Mesenchymal stem cell (in vitro differentiated cells and primary cell): ENCODE data around the gene STAT1.

Source experiments
- DNase-seq: peaks from one replicate; pipeline ENCODE4 v3.0.0-alpha.2; 2013
- H2AFZ ChIP-seq: one replicate; pipeline ENCODE4 v1.6.1; 2013; ENCODE audit warnings: low read depth, mild to moderate bottlenecking, control low read depth, inconsistent platforms, low read length, moderate library complexity
- H2AK5ac ChIP-seq: 2 replicates; pipeline ENCODE4 v1.6.1; 2013; ENCODE audit warnings: low read length, moderate library complexity, mild to moderate bottlenecking, inconsistent platforms; ENCODE audit not compliant: severe bottlenecking
- H2BK120ac ChIP-seq: one replicate; pipeline ENCODE4 v1.6.1; 2013; ENCODE audit warnings: low read depth, mild to moderate bottlenecking, inconsistent platforms, low read length, moderate library complexity
- H2BK12ac ChIP-seq, 2 experiments: one replicate each; pipeline ENCODE4 v1.6.1; 2013; ENCODE audit warnings: inconsistent platforms in 2 of 2, low read length in 2 of 2, mild to moderate bottlenecking in 2 of 2, moderate library complexity in 2 of 2, control low read depth in 1 of 2
- H2BK15ac ChIP-seq: one replicate; pipeline ENCODE4 v1.6.1; 2013; ENCODE audit warnings: mild to moderate bottlenecking, low read depth, inconsistent platforms; ENCODE audit not compliant: poor library complexity, severe bottlenecking
- H2BK5ac ChIP-seq: 2 replicates; pipeline ENCODE4 v1.6.1; 2013; ENCODE audit warnings: low read depth, mild to moderate bottlenecking, low read length, control low read depth, inconsistent platforms; ENCODE audit not compliant: poor library complexity, severe bottlenecking
- H3K14ac ChIP-seq, 2 experiments: one replicate each; pipeline ENCODE4 v1.6.1; 2013; ENCODE audit warnings: inconsistent platforms in 2 of 2, low read length in 2 of 2, control low read depth in 1 of 2, mild to moderate bottlenecking in 1 of 2, moderate library complexity in 1 of 2
- H3K18ac ChIP-seq, 2 experiments: one replicate each; pipeline ENCODE4 v1.6.1; 2013; ENCODE audit warnings: inconsistent platforms in 2 of 2, low read length in 2 of 2, control low read depth in 1 of 2, low read depth in 1 of 2, mild to moderate bottlenecking in 1 of 2
- H3K23ac ChIP-seq, 2 experiments: one replicate each; pipeline ENCODE4 v1.6.1; 2013; ENCODE audit warnings: inconsistent platforms in 2 of 2, low read length in 2 of 2, mild to moderate bottlenecking in 2 of 2, moderate library complexity in 2 of 2, control low read depth in 1 of 2
- H3K27ac ChIP-seq: 2 replicates; pipeline ENCODE4 v1.5.1; 2013; ENCODE audit warnings: mild to moderate bottlenecking, moderate library complexity, low read length, control low read depth, inconsistent platforms; ENCODE audit not compliant: poor library complexity, severe bottlenecking
- H3K27me3 ChIP-seq, 2 experiments: 2 replicates each; pipeline versions ENCODE4 v1.6.1 to v1.7.0; 2013; ENCODE audit warnings: low read length in 2 of 2, mild to moderate bottlenecking in 2 of 2, moderate library complexity in 2 of 2, control low read depth in 1 of 2, inconsistent platforms in 1 of 2; ENCODE audit not compliant: control insufficient read depth in 1 of 2, insufficient read depth in 1 of 2
- H3K36me3 ChIP-seq, 2 experiments: 2 replicates each; pipeline versions ENCODE4 v1.6.1 to v1.7.0; 2013; ENCODE audit warnings: low read length in 2 of 2, control low read depth in 1 of 2, inconsistent platforms in 1 of 2, low read depth in 1 of 2, mild to moderate bottlenecking in 1 of 2; ENCODE audit not compliant: insufficient read depth in 2 of 2, control insufficient read depth in 1 of 2
- H3K4ac ChIP-seq, 2 experiments: one replicate each; pipeline ENCODE4 v1.6.1; 2013; ENCODE audit warnings: inconsistent platforms in 2 of 2, low read length in 2 of 2, mild to moderate bottlenecking in 2 of 2, moderate library complexity in 2 of 2, control low read depth in 1 of 2, low read depth in 1 of 2
- H3K4me1 ChIP-seq: 2 replicates; pipeline ENCODE4 v1.6.1; 2013; ENCODE audit warnings: low read depth, low read length, control low read depth; ENCODE audit not compliant: control insufficient read depth, insufficient read depth
- H3K4me2 ChIP-seq: 2 replicates; pipeline ENCODE4 v1.6.1; 2013; ENCODE audit warnings: low read length, mild to moderate bottlenecking, inconsistent platforms; ENCODE audit not compliant: poor library complexity, severe bottlenecking
- H3K4me3 ChIP-seq, 2 experiments: 2 replicates each; pipeline versions ENCODE4 v1.5.1 to v1.7.0; 2013; ENCODE audit warnings: low read length in 2 of 2, mild to moderate bottlenecking in 2 of 2, control low read depth in 1 of 2, low read depth in 1 of 2; ENCODE audit not compliant: insufficient read depth in 1 of 2
- H3K79me1 ChIP-seq: replicated peaks from 2 replicates; pipeline ENCODE4 v1.6.1; 2013; ENCODE audit warnings: mild to moderate bottlenecking, control low read depth, low read length, inconsistent platforms; ENCODE audit not compliant: poor library complexity, severe bottlenecking
- H3K9ac ChIP-seq: 2 replicates; pipeline ENCODE4 v1.7.0; 2013; ENCODE audit warnings: mild to moderate bottlenecking, low read length, moderate library complexity
- H3K9me3 ChIP-seq: 2 replicates; pipeline ENCODE4 v1.7.0; 2013; ENCODE audit warnings: mild to moderate bottlenecking, low read length; ENCODE audit not compliant: control insufficient read depth
- H4K8ac ChIP-seq: one replicate; pipeline ENCODE4 v1.6.1; 2013; ENCODE audit warnings: inconsistent platforms, mild to moderate bottlenecking, low read length, moderate library complexity
- H4K91ac ChIP-seq: one replicate; pipeline ENCODE4 v1.6.1; 2013; ENCODE audit warnings: mild to moderate bottlenecking, low read length, inconsistent platforms
- WGBS: methylation state at CpG from one replicate; pipeline ENCODE4 v1.1.7; 2013; ENCODE audit warnings: mixed read lengths; 5-methylcytosine and 5-hydroxymethylcytosine counted together

The STAT1 gene

DNA sequence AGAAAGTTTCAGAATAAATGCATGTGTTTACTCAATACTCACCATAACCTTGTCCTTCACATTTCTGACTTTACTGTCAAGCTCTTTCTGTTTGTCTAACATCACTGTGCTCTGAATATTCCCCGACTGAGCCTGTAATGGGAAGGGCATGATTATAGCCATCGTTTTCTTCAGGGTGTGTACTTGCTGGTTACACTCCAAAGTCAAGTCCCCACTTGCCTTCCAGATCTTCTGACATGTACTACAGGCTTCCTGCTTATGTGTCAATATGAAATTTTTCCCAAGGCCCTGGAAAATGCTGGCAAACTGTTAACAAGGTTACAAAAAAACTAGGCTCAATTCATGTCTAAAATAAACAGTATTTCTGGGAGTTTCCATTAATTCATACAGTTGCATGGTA lies 12.9 kb downstream of the STAT1 start:
- no peak overlapping the region for H3K4me3 ChIP-seq
- H4K91ac ChIP-seq = no peak overlapping the region
- H3K23ac ChIP-seq = no peak overlapping the region
- H3K14ac ChIP-seq = no peak overlapping the region
- H2AK5ac ChIP-seq = no peak overlapping the region
- no peak overlapping the region for H2BK120ac ChIP-seq
- no peak overlapping the region for H3K18ac ChIP-seq
- no peak overlapping the region for H2BK5ac ChIP-seq
- no peak overlapping the region for H3K4me2 ChIP-seq
- no peak overlapping the region for H2AFZ ChIP-seq
- H3K27me3 ChIP-seq = no peaks in the 10 kb centered on the region
- DNase-seq = no peak
- H4K8ac ChIP-seq = no peak overlapping the region
- H3K9me3 ChIP-seq = no peaks in the 10 kb centered on the region
- peak overlapping the region; percentile 39 for H3K9ac ChIP-seq
- H3K27ac ChIP-seq = no peak overlapping the region
- peaks cover 25% of the 10 kb centered on the region for H3K79me1 ChIP-seq
- peaks cover 42 to 100% of the 10 kb centered on the region in 2 experiments for H3K36me3 ChIP-seq
- no peaks in the 10 kb centered on the region for H3K4me1 ChIP-seq
- no peak overlapping the region for H2BK12ac ChIP-seq
- WGBS = 86% methylated on average over 2 of the region's 2 CpGs
- H3K4ac ChIP-seq = no peak overlapping the region
- no peak overlapping the region for H2BK15ac ChIP-seq

DNA sequence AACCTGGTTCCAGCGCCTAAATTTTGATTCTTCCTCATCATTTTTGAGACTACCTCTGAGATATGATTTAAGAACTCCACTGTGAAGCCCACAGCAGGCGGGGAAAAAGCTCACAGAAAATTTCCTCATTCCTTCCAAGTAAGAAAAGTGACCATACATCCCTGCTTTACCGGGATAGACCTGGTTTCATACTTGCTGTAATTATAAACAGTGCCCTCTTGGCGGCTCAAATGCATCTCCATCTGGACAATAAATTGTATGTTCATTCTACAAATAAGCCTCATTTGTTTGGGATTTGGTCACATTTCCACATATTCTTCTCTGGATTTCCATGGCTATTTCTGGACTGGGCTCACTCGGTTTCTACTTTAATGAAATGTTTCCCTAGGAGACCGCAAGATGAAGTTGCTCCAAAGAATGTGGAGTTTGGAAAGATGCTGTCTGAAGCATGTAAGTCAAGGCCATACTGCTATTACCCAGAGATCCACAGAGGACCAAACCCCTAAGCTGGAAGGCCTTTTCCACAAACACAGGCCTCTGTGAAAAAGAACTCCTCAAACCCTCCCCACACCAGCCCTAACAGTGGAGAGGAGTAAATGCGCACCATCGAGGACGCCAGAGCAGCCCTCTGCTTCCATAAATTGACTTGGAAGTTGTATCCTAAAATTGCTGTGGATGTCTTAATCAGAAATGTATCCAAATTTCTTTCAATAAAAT lies 13.9 kb downstream of the STAT1 start:
- no peak overlapping the region for H3K4me2 ChIP-seq
- H3K4me3 ChIP-seq = no peak overlapping the region
- H3K79me1 ChIP-seq = peaks cover 20% of the 10 kb centered on the region
- H4K8ac ChIP-seq = no peak overlapping the region
- H3K27me3 ChIP-seq = no peaks in the 10 kb centered on the region
- no peak overlapping the region for H2AK5ac ChIP-seq
- H3K9ac ChIP-seq = peak overlapping the region; percentile 39
- H2BK12ac ChIP-seq = no peak overlapping the region
- no peak overlapping the region for H3K4ac ChIP-seq
- H3K9me3 ChIP-seq = no peaks in the 10 kb centered on the region
- H3K23ac ChIP-seq = no peak overlapping the region
- H2BK120ac ChIP-seq = no peak overlapping the region
- no peak overlapping the region for H2BK15ac ChIP-seq
- no peak overlapping the region for H2BK5ac ChIP-seq
- H2AFZ ChIP-seq = no peak overlapping the region
- 97% methylated on average over 6 of the region's 9 CpGs for WGBS
- H3K14ac ChIP-seq = no peak overlapping the region
- peaks cover 44 to 100% of the 10 kb centered on the region in 2 experiments for H3K36me3 ChIP-seq
- no peaks in the 10 kb centered on the region for H3K4me1 ChIP-seq
- H3K18ac ChIP-seq = no peak overlapping the region
- H3K27ac ChIP-seq = no peak overlapping the region
- H4K91ac ChIP-seq = no peak overlapping the region
- no peak for DNase-seq

DNA sequence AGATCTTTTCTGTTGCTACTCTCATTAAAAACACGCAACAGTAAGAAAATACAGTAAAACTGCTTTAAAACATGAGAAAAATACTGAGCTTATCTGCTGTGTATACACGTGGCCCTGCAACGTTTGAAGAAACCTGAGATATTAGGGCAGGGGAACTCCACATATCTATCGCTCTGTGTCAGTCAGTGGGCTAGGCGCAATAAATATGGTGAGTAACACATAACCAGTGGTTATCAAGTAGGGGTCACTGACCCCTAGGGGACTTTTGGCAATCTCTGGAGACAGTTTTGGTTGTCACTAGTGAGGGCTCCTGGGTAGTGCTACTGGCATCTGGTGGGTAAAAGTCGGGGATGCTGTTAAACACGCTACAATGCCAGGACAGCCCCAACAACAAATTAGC lies 14.9 kb downstream of the STAT1 start:
- no peak overlapping the region for H2AK5ac ChIP-seq
- H3K79me1 ChIP-seq = peaks cover 23% of the 10 kb centered on the region
- no peak overlapping the region for H3K27ac ChIP-seq
- WGBS = 96% methylated on average over 7 of the region's 7 CpGs
- no peak overlapping the region for H2BK15ac ChIP-seq
- H3K4me1 ChIP-seq = no peaks in the 10 kb centered on the region
- H3K36me3 ChIP-seq = peaks cover 48 to 99% of the 10 kb centered on the region in 2 experiments
- no peak overlapping the region for H3K4me2 ChIP-seq
- no peak overlapping the region for H2BK5ac ChIP-seq
- H2AFZ ChIP-seq = no peak overlapping the region
- H3K4ac ChIP-seq = no peak overlapping the region
- H3K14ac ChIP-seq = no peak overlapping the region
- H2BK120ac ChIP-seq = no peak overlapping the region
- no peak for DNase-seq
- no peak overlapping the region for H2BK12ac ChIP-seq
- no peak overlapping the region for H3K23ac ChIP-seq
- H3K18ac ChIP-seq = no peak overlapping the region
- H3K4me3 ChIP-seq = no peak overlapping the region
- H3K9ac ChIP-seq = no peak overlapping the region
- no peaks in the 10 kb centered on the region for H3K27me3 ChIP-seq
- H4K8ac ChIP-seq = no peak overlapping the region
- H3K9me3 ChIP-seq = no peaks in the 10 kb centered on the region
- H4K91ac ChIP-seq = no peak overlapping the region

DNA sequence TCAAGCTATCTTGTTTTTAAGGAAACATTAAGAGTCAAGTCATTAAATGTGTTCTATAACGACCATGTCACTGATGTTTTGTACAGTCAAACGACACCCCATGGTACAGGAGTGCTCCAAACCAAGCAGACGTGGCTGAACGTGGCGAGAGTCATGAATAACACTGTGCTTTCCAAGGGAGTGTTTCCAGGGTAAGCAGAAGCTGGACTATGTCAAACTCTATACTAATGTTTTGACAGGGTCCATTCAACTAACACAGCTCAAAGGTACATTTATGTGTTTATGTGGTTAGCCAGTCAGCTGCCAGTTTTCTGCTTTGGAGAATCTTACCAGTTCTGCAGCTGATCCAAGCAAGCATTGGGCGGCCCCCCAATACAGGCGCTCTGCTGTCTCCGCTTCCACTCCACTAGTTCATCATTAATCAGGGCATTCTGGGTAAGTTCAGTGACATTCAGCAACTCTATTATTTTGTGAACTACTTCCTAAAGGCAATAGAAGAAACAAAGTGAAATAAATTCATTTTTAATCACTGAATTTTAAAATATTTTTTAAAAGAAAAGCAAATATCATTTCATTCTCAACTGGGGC lies 16.4 kb downstream of the STAT1 start:
- H3K36me3 ChIP-seq = peaks cover 48 to 99% of the 10 kb centered on the region in 2 experiments
- H3K4me1 ChIP-seq = no peaks in the 10 kb centered on the region
- H4K91ac ChIP-seq = no peak overlapping the region
- H2AK5ac ChIP-seq = no peak overlapping the region
- no peak overlapping the region for H3K4me3 ChIP-seq
- H3K27me3 ChIP-seq = no peaks in the 10 kb centered on the region
- no peak overlapping the region for H3K4me2 ChIP-seq
- no peak overlapping the region for H2BK120ac ChIP-seq
- no peak overlapping the region for H2AFZ ChIP-seq
- no peak overlapping the region for H3K9ac ChIP-seq
- H2BK15ac ChIP-seq = no peak overlapping the region
- H2BK5ac ChIP-seq = no peak overlapping the region
- H3K9me3 ChIP-seq = no peaks in the 10 kb centered on the region
- H2BK12ac ChIP-seq = no peak overlapping the region
- DNase-seq = peak; percentile 21
- H3K79me1 ChIP-seq = peaks cover 22% of the 10 kb centered on the region
- H3K14ac ChIP-seq = no peak overlapping the region
- no peak overlapping the region for H3K23ac ChIP-seq
- WGBS = 59% methylated on average over 6 of the region's 8 CpGs
- no peak overlapping the region for H3K27ac ChIP-seq
- H4K8ac ChIP-seq = no peak overlapping the region
- H3K18ac ChIP-seq = no peak overlapping the region
- H3K4ac ChIP-seq = no peak overlapping the region
